Endothelial cell of umbilical vein (primary cell): Measurements from ENCODE around the gene FAM236C. TPM values are rescaled to one million over a fixed set of nuclear protein-coding genes. Genes with fewer than 3 reads are reported as not detected.
A peak's percentile ranks its signal among the peaks of the same experiment; 100 is the strongest.
"Not testable (repeated sequence)": the region's sequence is repeated elsewhere in the genome, so short reads cannot be mapped to it uniquely, and the experiment has no call there.

ENCODE experiments used
- BruUV-seq: library from RNA; stranded (reverse); fragments of 400-500 nt; replicated peaks from 2 replicates; lab custom pipeline; 2021; lab: Mats Ljungman, UMichigan
- CTCF ChIA-PET: fragments of 300-600, 350-600 bp; sonication (Branson Sonifier 250); formaldehyde crosslinking; loops from one replicate; lab custom pipeline; 2021; ENCODE audit warnings: antibody characterized with exemption, inconsistent platforms; lab: Charles Lee
- POLR2A ChIA-PET: fragments of 300-600, 350-600 bp; sonication (Branson Sonifier 250); formaldehyde crosslinking; loops from one replicate; lab custom pipeline; 2021; ENCODE audit warnings: antibody characterized with exemption, inconsistent platforms; lab: Charles Lee
- DNase-seq: peaks from one replicate; pipeline ENCODE4 v3.0.0-alpha.2; 2011; ENCODE audit warnings: low read depth, low spot score
- FAIRE-seq: peaks from 2 replicates; lab custom pipeline; 2011; peaks lifted over from hg19 to GRCh38; lab: Jason Lieb, UNC
- H2AFZ ChIP-seq: 2 replicates; pipeline ENCODE4 v1.6.0; 2012; ENCODE audit warnings: low read depth, low read length, control low read depth, inconsistent platforms
- H3K27ac ChIP-seq: 2 replicates; pipeline ENCODE4 v1.5.1; 2011; ENCODE audit warnings: low read depth, mild to moderate bottlenecking, control low read depth, low read length, moderate library complexity; ENCODE audit not compliant: insufficient read depth
- H3K27me3 ChIP-seq, 2 experiments: 2 replicates each; pipeline versions ENCODE4 v1.6.0 to v1.6.1; 2011; ENCODE audit warnings: low read length in 2 of 2, mixed read lengths in 1 of 2; ENCODE audit not compliant: control insufficient read depth in 2 of 2, insufficient read depth in 2 of 2
- H3K36me3 ChIP-seq, 2 experiments: 2 replicates in 1 of 2; 3 replicates in 1 of 2; pipeline ENCODE4 v1.5.1; 2011; ENCODE audit warnings: low read length in 2 of 2, mild to moderate bottlenecking in 1 of 2, moderate library complexity in 1 of 2; ENCODE audit not compliant: control insufficient read depth in 2 of 2, insufficient read depth in 2 of 2; ENCODE audit errors: extremely low read depth in 1 of 2
- H3K4me1 ChIP-seq: 3 replicates; pipeline ENCODE4 v1.5.1; 2011; ENCODE audit warnings: mild to moderate bottlenecking, low read length; ENCODE audit not compliant: control insufficient read depth, insufficient read depth; ENCODE audit errors: extremely low read depth
- H3K4me2 ChIP-seq: 2 replicates; pipeline ENCODE4 v1.6.1; 2011; ENCODE audit warnings: low read length, control low read depth, mixed read lengths; ENCODE audit not compliant: insufficient read depth
- H3K4me3 ChIP-seq, 3 experiments: fragments of 200-600 bp in 1 of 3; sonication (generic), shearing (Covaris generic) in 1 of 3; replicated peaks in 1 of 3; 2 replicates each; pipeline ENCODE4 v1.5.1; 2011 to 2016; ENCODE audit warnings: control low read depth in 3 of 3, low read length in 3 of 3, mild to moderate bottlenecking in 2 of 3, inconsistent platforms in 1 of 3, low read depth in 1 of 3, moderate library complexity in 1 of 3; ENCODE audit not compliant: insufficient read depth in 1 of 3
- H3K79me2 ChIP-seq: 2 replicates; pipeline ENCODE4 v1.6.0; 2012; ENCODE audit warnings: low read length, inconsistent platforms; ENCODE audit not compliant: control insufficient read depth, insufficient read depth
- H3K9ac ChIP-seq: replicated peaks from 2 replicates; pipeline ENCODE3; 2011; ENCODE audit warnings: low read length, control low read depth; ENCODE audit not compliant: insufficient read depth; ENCODE audit errors: extremely low read depth
- H3K9me1 ChIP-seq: replicated peaks from 3 replicates; pipeline ENCODE4 v1.6.0; 2011; ENCODE audit warnings: mild to moderate bottlenecking, low read length; ENCODE audit not compliant: control insufficient read depth, insufficient read depth; ENCODE audit errors: extremely low read depth
- H3K9me3 ChIP-seq: replicated peaks from 2 replicates; pipeline ENCODE4 v1.5.1; 2012; ENCODE audit warnings: low read length, inconsistent platforms; ENCODE audit not compliant: control insufficient read depth, insufficient read depth
- H4K20me1 ChIP-seq: replicated peaks from 2 replicates; pipeline ENCODE3; 2011; ENCODE audit warnings: mild to moderate bottlenecking, low read length; ENCODE audit not compliant: control insufficient read depth, insufficient read depth; ENCODE audit errors: extremely low read depth
- dilution Hi-C: fragments of 300-500 bp; cut with MboI; formaldehyde crosslinking; loops from one replicate; pipeline ENCODE4 v1.15.0; 2019; ENCODE audit warnings: low sequenced_read_pairs; ENCODE audit not compliant: extremely low pct_ligation_motif_present
- intact Hi-C: fragments of 100-400 bp; cut with micrococcal nuclease; formaldehyde crosslinking; loops from one replicate; pipeline ENCODE4 v1.10.0; 2022
- polyA plus RNA-seq, 4 experiments: library from polyadenylated mRNA; depleted of rRNA in 3 of 4; stranded (reverse) in 3 of 4; unstranded in 1 of 4; fragments of >200 nt; gene quantifications; 2 replicates each; pipeline versions ENCODE4 v1.2.1 to v1.2.3, GENCODE V29; 2011 to 2012; ENCODE audit warnings: missing spikeins in 1 of 4
- total RNA-seq: library from RNA; stranded (reverse); gene quantifications from 2 replicates; pipeline ENCODE4 v1.2.3, GENCODE V29; 2021

FAM236C gene
- total and polyA plus RNA-seq, 2 donors (not counting 3 experiments of a cell fraction or from before 2014, with no cell fraction given): not detected

GRCh38 chrX:72942272-72942671, 29.9 kb downstream of the FAM236C start:
- H3K79me2 ChIP-seq, H3K4me2 ChIP-seq, H4K20me1 ChIP-seq, BruUV-seq, H3K9me3 ChIP-seq, H3K27ac ChIP-seq, DNase-seq, H3K27me3 ChIP-seq, H3K4me1 ChIP-seq, POLR2A ChIA-PET, intact Hi-C loops, H2AFZ ChIP-seq, H3K36me3 ChIP-seq, H3K4me3 ChIP-seq, H3K9ac ChIP-seq, H3K9me1 ChIP-seq, CTCF ChIA-PET, dilution Hi-C loops: not testable (repeated sequence)
- FAIRE-seq: peak; percentile 71

- BruUV-seq, dilution Hi-C loops, H3K9me1 ChIP-seq, H3K9ac ChIP-seq, H2AFZ ChIP-seq, H3K4me2 ChIP-seq, H3K27me3 ChIP-seq, H3K4me3 ChIP-seq, H4K20me1 ChIP-seq, CTCF ChIA-PET, H3K9me3 ChIP-seq, intact Hi-C loops, H3K36me3 ChIP-seq, DNase-seq, H3K79me2 ChIP-seq, H3K27ac ChIP-seq, POLR2A ChIA-PET, H3K4me1 ChIP-seq: not testable (repeated sequence)
- peak; percentile 47 for FAIRE-seq
Measured at GRCh38 chrX:72943035-72943818, 30.8 kb downstream of the FAM236C start.

- H3K27ac ChIP-seq, H3K9ac ChIP-seq, H2AFZ ChIP-seq, H3K27me3 ChIP-seq, CTCF ChIA-PET, H3K9me1 ChIP-seq, BruUV-seq, dilution Hi-C loops, H3K4me3 ChIP-seq, H4K20me1 ChIP-seq, H3K9me3 ChIP-seq, H3K4me2 ChIP-seq, DNase-seq, POLR2A ChIA-PET, H3K79me2 ChIP-seq, H3K36me3 ChIP-seq, H3K4me1 ChIP-seq, intact Hi-C loops: not testable (repeated sequence)
- peak; percentile 85 for FAIRE-seq
Measured at GRCh38 chrX:72943819-72944169, 31.4 kb downstream of the FAM236C start, which contains the start of gene DMRTC1. DMRTC1 (minus strand) TSS chrX:72943837; CDS start chrX:72875694, 68,143 bp downstream.

GRCh38 chrX:72959971-72960370, 47.6 kb downstream of the FAM236C start:
- CTCF ChIA-PET, BruUV-seq, FAIRE-seq, H3K4me2 ChIP-seq, H3K27ac ChIP-seq, dilution Hi-C loops, H2AFZ ChIP-seq, H3K9me1 ChIP-seq, H3K4me3 ChIP-seq, H3K9me3 ChIP-seq, intact Hi-C loops, H3K36me3 ChIP-seq, DNase-seq, H3K27me3 ChIP-seq, H3K79me2 ChIP-seq, H3K9ac ChIP-seq, H4K20me1 ChIP-seq, H3K4me1 ChIP-seq, POLR2A ChIA-PET: not testable (repeated sequence)
